ENCODE measurements around the gene SMAD6.

SMAD6 gene

GRCh38 chr15:66654361-66654738, 47.7 kb upstream of the SMAD6 start:
- TF ChIP-seq FOXP2 (optimal IDR thresholded peaks at IDR 0.05; ENCODE audit: borderline replicate concordance, extremely low read depth, extremely low read length, insufficient read depth): no peak
- no peak for TF ChIP-seq SIN3A (IDR thresholded peaks at IDR 0.05; ENCODE audit: borderline replicate concordance, insufficient read depth, low read length)
- TF ChIP-seq, protein P1, sequence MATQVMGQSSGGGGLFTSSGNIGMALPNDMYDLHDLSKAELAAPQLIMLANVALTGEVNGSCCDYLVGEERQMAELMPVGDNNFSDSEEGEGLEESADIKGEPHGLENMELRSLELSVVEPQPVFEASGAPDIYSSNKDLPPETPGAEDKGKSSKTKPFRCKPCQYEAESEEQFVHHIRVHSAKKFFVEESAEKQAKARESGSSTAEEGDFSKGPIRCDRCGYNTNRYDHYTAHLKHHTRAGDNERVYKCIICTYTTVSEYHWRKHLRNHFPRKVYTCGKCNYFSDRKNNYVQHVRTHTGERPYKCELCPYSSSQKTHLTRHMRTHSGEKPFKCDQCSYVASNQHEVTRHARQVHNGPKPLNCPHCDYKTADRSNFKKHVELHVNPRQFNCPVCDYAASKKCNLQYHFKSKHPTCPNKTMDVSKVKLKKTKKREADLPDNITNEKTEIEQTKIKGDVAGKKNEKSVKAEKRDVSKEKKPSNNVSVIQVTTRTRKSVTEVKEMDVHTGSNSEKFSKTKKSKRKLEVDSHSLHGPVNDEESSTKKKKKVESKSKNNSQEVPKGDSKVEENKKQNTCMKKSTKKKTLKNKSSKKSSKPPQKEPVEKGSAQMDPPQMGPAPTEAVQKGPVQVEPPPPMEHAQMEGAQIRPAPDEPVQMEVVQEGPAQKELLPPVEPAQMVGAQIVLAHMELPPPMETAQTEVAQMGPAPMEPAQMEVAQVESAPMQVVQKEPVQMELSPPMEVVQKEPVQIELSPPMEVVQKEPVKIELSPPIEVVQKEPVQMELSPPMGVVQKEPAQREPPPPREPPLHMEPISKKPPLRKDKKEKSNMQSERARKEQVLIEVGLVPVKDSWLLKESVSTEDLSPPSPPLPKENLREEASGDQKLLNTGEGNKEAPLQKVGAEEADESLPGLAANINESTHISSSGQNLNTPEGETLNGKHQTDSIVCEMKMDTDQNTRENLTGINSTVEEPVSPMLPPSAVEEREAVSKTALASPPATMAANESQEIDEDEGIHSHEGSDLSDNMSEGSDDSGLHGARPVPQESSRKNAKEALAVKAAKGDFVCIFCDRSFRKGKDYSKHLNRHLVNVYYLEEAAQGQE (IDR thresholded peaks at IDR 0.05; ENCODE audit: insufficient read depth in 1 of 2, low read depth in 2 of 2, low read length in 2 of 2): no peak
- no peak for TF ChIP-seq POLR2AphosphoS5 (IDR thresholded peaks at IDR 0.05; ENCODE audit: low read depth, low read length)
- TF ChIP-seq TAF1 (IDR thresholded peaks at IDR 0.05; ENCODE audit: borderline replicate concordance, insufficient read depth, low read length): no peak

GRCh38 chr15:66654739-66655375, 47.2 kb upstream of the SMAD6 start:
- TF ChIP-seq, protein P1 (IDR thresholded peaks at IDR 0.05; ENCODE audit: insufficient read depth in 1 of 2, low read depth in 2 of 2, low read length in 2 of 2): no peak
- TF ChIP-seq POLR2AphosphoS5 (IDR thresholded peaks at IDR 0.05; ENCODE audit: low read depth, low read length): no peak
- no peak for TF ChIP-seq FOXP2 (optimal IDR thresholded peaks at IDR 0.05; ENCODE audit: borderline replicate concordance, extremely low read depth, extremely low read length, insufficient read depth)
- TF ChIP-seq SIN3A (IDR thresholded peaks at IDR 0.05; ENCODE audit: borderline replicate concordance, insufficient read depth, low read length): no peak
- TF ChIP-seq TAF1 (IDR thresholded peaks at IDR 0.05; ENCODE audit: borderline replicate concordance, insufficient read depth, low read length): no peak

DNA sequence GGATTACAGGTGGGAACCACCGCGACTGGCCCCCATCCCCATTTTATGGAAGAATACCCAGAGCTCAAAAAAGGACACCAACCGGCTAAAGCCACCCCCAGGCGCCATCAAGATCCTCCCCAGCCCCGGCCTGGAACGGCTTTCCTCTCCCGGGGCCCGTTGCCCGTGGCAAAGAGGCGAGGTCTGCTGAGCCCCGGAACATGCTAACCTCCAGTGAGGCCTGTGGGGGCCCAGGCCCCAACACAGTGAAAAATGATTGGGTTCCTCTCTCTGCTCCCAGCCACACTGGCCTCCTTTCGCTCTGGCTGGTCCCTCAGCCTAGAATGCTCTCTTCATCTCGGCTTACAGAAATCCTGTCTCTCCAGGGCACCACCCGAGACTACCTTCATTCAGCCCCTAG, 46.5 kb upstream of the SMAD6 start:
- TF ChIP-seq FOXP2 (optimal IDR thresholded peaks at IDR 0.05; ENCODE audit: borderline replicate concordance, extremely low read depth, extremely low read length, insufficient read depth): no peak
- TF ChIP-seq POLR2AphosphoS5 (IDR thresholded peaks at IDR 0.05; ENCODE audit: low read depth, low read length): no peak
- no peak for TF ChIP-seq TAF1 (IDR thresholded peaks at IDR 0.05; ENCODE audit: borderline replicate concordance, insufficient read depth, low read length)
- TF ChIP-seq SIN3A (IDR thresholded peaks at IDR 0.05; ENCODE audit: borderline replicate concordance, insufficient read depth, low read length): no peak
- TF ChIP-seq, protein P1 (IDR thresholded peaks at IDR 0.05; ENCODE audit: insufficient read depth in 1 of 2, low read depth in 2 of 2, low read length in 2 of 2): no peak

DNA sequence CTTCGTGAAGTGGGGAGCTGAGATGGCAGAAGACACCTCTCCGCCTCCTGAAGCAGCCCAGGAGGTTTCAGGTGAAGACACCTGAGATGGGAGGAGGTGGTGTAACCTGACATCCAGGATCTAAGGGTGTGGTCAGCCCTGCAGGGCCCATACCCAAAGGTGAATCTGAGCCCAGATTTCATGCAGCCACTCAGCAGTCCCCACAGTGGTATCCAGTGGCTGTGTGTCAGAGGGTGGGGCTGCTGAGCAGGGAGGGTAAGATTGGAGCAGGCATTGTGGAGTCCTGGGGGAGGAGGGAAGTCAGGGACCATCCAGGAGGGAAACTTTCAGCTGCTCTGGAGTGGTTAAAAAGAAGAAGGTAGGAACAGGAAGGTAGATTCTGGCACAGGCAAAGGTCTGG, 46.0 kb upstream of the SMAD6 start:
- TF ChIP-seq, protein P1 (IDR thresholded peaks at IDR 0.05; ENCODE audit: insufficient read depth in 1 of 2, low read depth in 2 of 2, low read length in 2 of 2): no peak
- TF ChIP-seq SIN3A (IDR thresholded peaks at IDR 0.05; ENCODE audit: borderline replicate concordance, insufficient read depth, low read length) (no peak), FOXP2 (optimal IDR thresholded peaks at IDR 0.05; ENCODE audit: borderline replicate concordance, extremely low read depth, extremely low read length, insufficient read depth) (no peak)

Measured in PFSK-1 (cell line).